Activated CD8-positive, alpha-beta memory T cell treated with anti-CD3 and anti-CD28 coated beads for 36 hours (primary cell): ENCODE measurements around the gene PMEPA1. TPM values are rescaled to one million over a fixed set of nuclear protein-coding genes. Genes with fewer than 3 reads are reported as not detected.

ENCODE experiments used
- CTCF ChIA-PET: fragments of 350-600 bp; sonication (Branson Sonifier 250); formaldehyde crosslinking; loops from one replicate; lab custom pipeline; 2021; ENCODE audit warnings: antibody characterized with exemption; lab: Charles Lee
- POLR2A ChIA-PET: fragments of 350-600 bp; sonication (Branson Sonifier 250); formaldehyde crosslinking; loops from one replicate; lab custom pipeline; 2021; ENCODE audit warnings: antibody characterized with exemption; lab: Charles Lee
- total RNA-seq, 2 experiments: library from RNA; stranded (reverse); gene quantifications; one replicate each; pipeline ENCODE4 v1.2.3, GENCODE V29; 2021

The PMEPA1 gene
- total RNA-seq, 2 experiments from 2014 or later, result 2.2 to 2.6 TPM

- POLR2A ChIA-PET, result no interaction called here
- CTCF ChIA-PET, result no interaction called here
Measured at GRCh38 chr20:57670288-57671071, 39.3 kb downstream of the PMEPA1 start.

GRCh38 chr20:57669632-57670031 lies 40.2 kb downstream of the PMEPA1 start:
- ChIA-PET CTCF (no interaction called here), POLR2A (no interaction called here)

GRCh38 chr20:57667924-57668782 lies 41.7 kb downstream of the PMEPA1 start:
- ChIA-PET POLR2A (no interaction called here), CTCF (no interaction called here)

GRCh38 chr20:57667388-57667787 lies 42.4 kb downstream of the PMEPA1 start:
- CTCF ChIA-PET, result no interaction called here
- POLR2A ChIA-PET, result no interaction called here

GRCh38 chr20:57666834-57667157 lies 43.0 kb downstream of the PMEPA1 start:
- CTCF ChIA-PET, result no interaction called here
- POLR2A ChIA-PET, result no interaction called here

GRCh38 chr20:57666106-57666833 lies 43.5 kb downstream of the PMEPA1 start:
- CTCF ChIA-PET, result no interaction called here
- POLR2A ChIA-PET, result no interaction called here

GRCh38 chr20:57665589-57665971 lies 44.2 kb downstream of the PMEPA1 start:
- ChIA-PET POLR2A (no interaction called here), CTCF (no interaction called here)

- CTCF ChIA-PET, result no interaction called here
- POLR2A ChIA-PET, result no interaction called here
Measured at GRCh38 chr20:57664924-57665588, 44.8 kb downstream of the PMEPA1 start.

- ChIA-PET POLR2A (no interaction called here), CTCF (no interaction called here)
Measured at GRCh38 chr20:57664476-57664875, 45.3 kb downstream of the PMEPA1 start.

- ChIA-PET CTCF (no interaction called here), POLR2A (no interaction called here)
Measured at GRCh38 chr20:57663681-57664451, 45.9 kb downstream of the PMEPA1 start.

- POLR2A ChIA-PET, result no interaction called here
- CTCF ChIA-PET, result no interaction called here
Measured at GRCh38 chr20:57663241-57663640, 46.6 kb downstream of the PMEPA1 start.

- ChIA-PET POLR2A (no interaction called here), CTCF (no interaction called here)
Measured at GRCh38 chr20:57662456-57663240, 47.2 kb downstream of the PMEPA1 start.

GRCh38 chr20:57661746-57662455 lies 47.9 kb downstream of the PMEPA1 start:
- ChIA-PET CTCF (no interaction called here), POLR2A (no interaction called here)

GRCh38 chr20:57660922-57661745 lies 48.7 kb downstream of the PMEPA1 start:
- CTCF ChIA-PET, result no interaction called here
- POLR2A ChIA-PET, result no interaction called here

- CTCF ChIA-PET, result no interaction called here
- POLR2A ChIA-PET, result no interaction called here
Measured at GRCh38 chr20:57660181-57660921, 49.5 kb downstream of the PMEPA1 start.

- ChIA-PET POLR2A (no interaction called here), CTCF (no interaction called here)
Measured at GRCh38 chr20:57659517-57660180, 50.2 kb downstream of the PMEPA1 start.
